Measurements from ENCODE around the gene AFF2.

GRCh38 chrX:148808833-148809232 lies 308.4 kb downstream of the AFF2 start:
- no peak for TF ChIP-seq EP300 (IDR thresholded peaks at IDR 0.05)
- no peak for TF ChIP-seq CTCF (IDR thresholded peaks at IDR 0.05)
- TF ChIP-seq POLR2AphosphoS5 (IDR thresholded peaks at IDR 0.05), result no peak
